Measurements from ENCODE around the gene RIN2.

DNA sequence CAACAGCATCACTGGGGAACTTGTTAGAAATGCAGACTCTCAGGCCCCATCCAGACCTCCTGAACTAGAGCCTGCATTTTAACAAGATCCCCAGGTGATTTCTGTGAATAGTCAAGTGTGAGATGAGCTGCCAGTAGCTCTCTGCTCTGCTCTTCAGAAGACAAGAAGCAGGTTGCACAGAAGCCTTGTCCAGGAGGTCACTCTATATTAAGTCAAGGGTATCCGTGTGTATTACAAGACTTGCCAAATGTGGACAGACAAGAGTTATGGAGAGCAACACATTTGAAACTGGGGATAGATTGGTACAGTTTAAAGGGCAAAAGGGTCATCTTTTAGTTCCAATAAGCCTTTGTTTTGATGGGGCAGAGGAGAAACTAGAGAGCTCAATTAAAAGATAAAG, 23.2 kb upstream of the RIN2 start:
- TF ChIP-seq EZH2 (IDR thresholded peaks at IDR 0.05; ENCODE audit: borderline replicate concordance, low read length), result no peak
- TF ChIP-seq, protein P1, sequence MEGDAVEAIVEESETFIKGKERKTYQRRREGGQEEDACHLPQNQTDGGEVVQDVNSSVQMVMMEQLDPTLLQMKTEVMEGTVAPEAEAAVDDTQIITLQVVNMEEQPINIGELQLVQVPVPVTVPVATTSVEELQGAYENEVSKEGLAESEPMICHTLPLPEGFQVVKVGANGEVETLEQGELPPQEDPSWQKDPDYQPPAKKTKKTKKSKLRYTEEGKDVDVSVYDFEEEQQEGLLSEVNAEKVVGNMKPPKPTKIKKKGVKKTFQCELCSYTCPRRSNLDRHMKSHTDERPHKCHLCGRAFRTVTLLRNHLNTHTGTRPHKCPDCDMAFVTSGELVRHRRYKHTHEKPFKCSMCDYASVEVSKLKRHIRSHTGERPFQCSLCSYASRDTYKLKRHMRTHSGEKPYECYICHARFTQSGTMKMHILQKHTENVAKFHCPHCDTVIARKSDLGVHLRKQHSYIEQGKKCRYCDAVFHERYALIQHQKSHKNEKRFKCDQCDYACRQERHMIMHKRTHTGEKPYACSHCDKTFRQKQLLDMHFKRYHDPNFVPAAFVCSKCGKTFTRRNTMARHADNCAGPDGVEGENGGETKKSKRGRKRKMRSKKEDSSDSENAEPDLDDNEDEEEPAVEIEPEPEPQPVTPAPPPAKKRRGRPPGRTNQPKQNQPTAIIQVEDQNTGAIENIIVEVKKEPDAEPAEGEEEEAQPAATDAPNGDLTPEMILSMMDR (IDR thresholded peaks at IDR 0.05; ENCODE audit: low read length), result no peak

Data from OCI-LY1 (cell line).